ENCODE results near the gene CPA5. TPM values are rescaled to one million over a fixed set of nuclear protein-coding genes. Genes with fewer than 3 reads are reported as not detected.

CPA5 gene
- total RNA-seq, 6 experiments from 2014 or later: not detected

DNA sequence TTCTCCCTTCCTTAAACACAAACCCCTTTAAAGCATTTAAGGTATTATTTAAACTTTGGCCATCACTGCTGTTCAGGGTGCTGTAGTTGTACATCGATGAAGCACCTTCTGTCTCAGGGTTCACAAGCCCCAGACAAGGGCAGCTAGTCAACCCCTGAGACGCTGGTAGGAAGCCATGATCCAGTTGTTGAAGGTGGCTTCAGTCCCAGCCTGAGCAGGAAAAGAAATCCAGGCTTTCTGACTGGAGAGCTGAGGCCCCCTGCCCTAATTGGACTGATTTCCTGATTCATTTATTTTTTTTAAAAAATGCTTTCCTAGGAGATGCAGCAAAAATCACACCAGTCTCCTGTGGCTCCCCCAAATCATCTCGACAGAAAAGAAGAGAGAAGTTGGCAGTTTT, 51.5 kb downstream of the CPA5 start:
- 51% methylated on average over 3 of the region's 3 CpGs for WGBS (ENCODE audit: insufficient coverage, low coverage, low lambda C conversion rate, missing lambda C conversion rate)
- DNase-seq: no peak
- intact Hi-C loops (cut with DNase I): no loop called here

DNA sequence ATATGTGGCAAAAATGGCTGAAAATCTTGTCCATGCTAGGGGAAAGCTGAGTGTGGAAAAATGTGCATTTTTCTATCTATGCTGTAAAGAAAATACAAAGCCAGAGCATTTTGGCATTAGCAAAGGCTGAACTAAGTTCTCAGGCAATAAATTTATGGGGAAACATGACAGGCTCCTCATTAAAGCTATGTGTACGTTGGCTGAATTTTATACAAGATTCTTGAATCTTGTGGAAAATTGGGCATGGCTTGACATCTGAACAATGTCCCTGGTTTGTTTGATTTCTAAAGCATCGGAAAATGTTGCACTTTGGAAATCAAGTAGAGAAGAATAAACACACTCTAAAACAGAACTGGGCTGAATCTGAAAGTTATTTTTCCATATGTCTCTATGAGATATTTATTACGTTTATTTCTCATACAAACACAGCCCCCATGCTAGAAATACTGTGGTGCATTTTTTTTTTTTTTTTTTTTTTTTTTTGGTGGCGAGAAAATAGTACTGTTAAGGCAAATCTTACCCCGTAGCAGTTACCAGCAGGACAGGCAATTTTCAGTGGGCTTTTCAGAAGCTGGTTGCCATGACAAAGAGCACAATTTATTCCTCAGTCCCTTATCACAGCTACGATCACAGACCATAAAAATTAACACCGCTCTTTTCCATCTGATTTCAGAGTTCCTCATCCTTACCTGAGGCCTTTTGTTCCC, 52.6 kb downstream of the CPA5 start:
- no peaks in the 10 kb centered on the region for H3K36me3 ChIP-seq
- H3K9me3 ChIP-seq: no peaks in the 10 kb centered on the region
- no peaks in the 10 kb centered on the region for H3K4me1 ChIP-seq
- no peak overlapping the region for H3K27ac ChIP-seq
- TF ChIP-seq, protein P1, sequence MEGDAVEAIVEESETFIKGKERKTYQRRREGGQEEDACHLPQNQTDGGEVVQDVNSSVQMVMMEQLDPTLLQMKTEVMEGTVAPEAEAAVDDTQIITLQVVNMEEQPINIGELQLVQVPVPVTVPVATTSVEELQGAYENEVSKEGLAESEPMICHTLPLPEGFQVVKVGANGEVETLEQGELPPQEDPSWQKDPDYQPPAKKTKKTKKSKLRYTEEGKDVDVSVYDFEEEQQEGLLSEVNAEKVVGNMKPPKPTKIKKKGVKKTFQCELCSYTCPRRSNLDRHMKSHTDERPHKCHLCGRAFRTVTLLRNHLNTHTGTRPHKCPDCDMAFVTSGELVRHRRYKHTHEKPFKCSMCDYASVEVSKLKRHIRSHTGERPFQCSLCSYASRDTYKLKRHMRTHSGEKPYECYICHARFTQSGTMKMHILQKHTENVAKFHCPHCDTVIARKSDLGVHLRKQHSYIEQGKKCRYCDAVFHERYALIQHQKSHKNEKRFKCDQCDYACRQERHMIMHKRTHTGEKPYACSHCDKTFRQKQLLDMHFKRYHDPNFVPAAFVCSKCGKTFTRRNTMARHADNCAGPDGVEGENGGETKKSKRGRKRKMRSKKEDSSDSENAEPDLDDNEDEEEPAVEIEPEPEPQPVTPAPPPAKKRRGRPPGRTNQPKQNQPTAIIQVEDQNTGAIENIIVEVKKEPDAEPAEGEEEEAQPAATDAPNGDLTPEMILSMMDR (IDR thresholded peaks at IDR 0.05): no peak
- no peak for TF ChIP-seq POLR2A (IDR thresholded peaks at IDR 0.05)
- WGBS (ENCODE audit: insufficient coverage, low coverage, low lambda C conversion rate, missing lambda C conversion rate): 86% methylated on average over 7 of the region's 7 CpGs
- DNase-seq: no peak
- no peak overlapping the region for H3K4me3 ChIP-seq
- intact Hi-C loops (cut with DNase I): no loop called here
- no peak for ATAC-seq
- H3K27me3 ChIP-seq: no peaks in the 10 kb centered on the region

More for the DNA sequence above, 51.5 kb downstream of the CPA5 start:
- H3K9me3 ChIP-seq: no peaks in the 10 kb centered on the region
- H3K36me3 ChIP-seq: no peaks in the 10 kb centered on the region
- no peaks in the 10 kb centered on the region for H3K4me1 ChIP-seq
- ATAC-seq: no peak
- H3K27me3 ChIP-seq: no peaks in the 10 kb centered on the region
- TF ChIP-seq POLR2A (IDR thresholded peaks at IDR 0.05): no peak
- TF ChIP-seq, protein P1 (IDR thresholded peaks at IDR 0.05): no peak
- no peak overlapping the region for H3K27ac ChIP-seq
- no peak overlapping the region for H3K4me3 ChIP-seq

DNA sequence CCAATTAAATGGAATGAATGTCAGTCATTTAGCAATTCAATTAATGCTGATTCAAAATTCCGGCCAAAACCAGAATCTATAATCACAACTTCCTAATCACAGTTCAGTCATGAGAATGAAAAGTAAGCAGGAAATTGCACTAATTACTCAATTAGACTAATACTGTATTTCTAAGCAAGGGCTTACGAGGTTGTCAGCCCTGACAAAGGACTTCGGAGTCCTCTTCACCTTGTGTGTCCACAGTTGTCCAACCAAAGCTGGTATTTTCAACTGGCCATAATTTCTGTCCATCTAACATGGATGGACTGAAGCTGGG, 53.1 kb downstream of the CPA5 start:
- no peaks in the 10 kb centered on the region for H3K36me3 ChIP-seq
- DNase-seq: no peak
- WGBS (ENCODE audit: insufficient coverage, low coverage, low lambda C conversion rate, missing lambda C conversion rate): 91% methylated on average over 3 of the region's 3 CpGs
- no peaks in the 10 kb centered on the region for H3K4me1 ChIP-seq
- no peak for TF ChIP-seq POLR2A (IDR thresholded peaks at IDR 0.05)
- TF ChIP-seq, protein P1 (IDR thresholded peaks at IDR 0.05): no peak
- H3K9me3 ChIP-seq: no peaks in the 10 kb centered on the region
- intact Hi-C loops (cut with DNase I): no loop called here
- H3K27ac ChIP-seq: no peak overlapping the region
- H3K27me3 ChIP-seq: no peaks in the 10 kb centered on the region
- no peak overlapping the region for H3K4me3 ChIP-seq
- no peak for ATAC-seq

DNA sequence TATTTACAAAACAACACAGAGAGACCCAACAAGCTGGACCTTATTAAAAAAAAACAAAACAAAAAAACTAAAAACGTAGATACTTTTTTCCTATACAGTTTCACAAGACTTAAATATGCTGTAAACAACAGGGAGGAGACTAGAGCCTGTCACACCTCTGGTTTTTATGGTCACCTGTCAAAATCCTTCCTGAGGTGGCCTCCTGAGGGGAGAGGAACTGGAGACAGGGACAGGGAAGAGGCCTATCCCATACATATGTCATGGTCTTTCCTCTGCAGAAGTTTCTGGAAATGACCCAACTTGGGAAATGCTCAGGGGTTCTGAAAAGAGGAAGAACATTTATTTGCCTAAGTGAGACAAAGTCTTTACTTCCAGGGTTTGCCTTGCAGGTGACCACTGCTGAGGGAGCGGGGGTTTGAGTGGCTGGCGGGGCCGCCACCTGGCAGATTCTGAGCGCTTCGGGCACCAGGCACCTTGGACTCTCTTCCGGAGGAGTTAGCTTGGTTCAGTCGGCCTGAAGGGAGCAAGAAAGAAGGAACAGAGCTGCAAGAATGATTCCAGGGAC, 54.0 kb downstream of the CPA5 start:
- Histone ChIP-seq H3K4me1 (no peaks in the 10 kb centered on the region), H3K27ac (no peak overlapping the region), H3K4me3 (no peak overlapping the region), H3K27me3 (no peaks in the 10 kb centered on the region), H3K36me3 (no peaks in the 10 kb centered on the region), H3K9me3 (no peaks in the 10 kb centered on the region)
- WGBS (ENCODE audit: insufficient coverage, low coverage, low lambda C conversion rate, missing lambda C conversion rate): 52% methylated on average over 5 of the region's 8 CpGs
- DNase-seq (no peak), ATAC-seq (no peak)
- no peak for TF ChIP-seq POLR2A (IDR thresholded peaks at IDR 0.05)
- TF ChIP-seq, protein P1 (IDR thresholded peaks at IDR 0.05): no peak
- intact Hi-C loops (cut with DNase I): no loop called here

All from right lobe of liver (tissue), 6 donors.